CD4-positive, alpha-beta T cell (primary cell): ENCODE results near the gene EHF. TPM values are rescaled to one million over a fixed set of nuclear protein-coding genes. Genes with fewer than 3 reads are reported as not detected.

ENCODE experiments used
- ATAC-seq: fragments of 200-7000 bp; cut with Tn5 transposase; one replicate; pipeline ENCODE4 v1.10.0; 2022; ENCODE audit warnings: mild to moderate bottlenecking; ENCODE audit not compliant: poor library complexity
- CTCF ChIA-PET: fragments of 350-600 bp; sonication (Branson Sonifier 250); formaldehyde crosslinking; loops from one replicate; lab custom pipeline; 2021; ENCODE audit warnings: antibody characterized with exemption, inconsistent platforms; lab: Charles Lee
- POLR2A ChIA-PET: fragments of 350-600 bp; sonication (Branson Sonifier 250); formaldehyde crosslinking; loops from one replicate; lab custom pipeline; 2021; ENCODE audit warnings: antibody characterized with exemption, inconsistent platforms; lab: Charles Lee
- DNase-seq, 14 experiments: peaks; one replicate each; pipeline ENCODE4 v3.0.0-alpha.2; 2013 to 2020; ENCODE audit warnings: mixed read lengths in 2 of 14
- H3K27ac ChIP-seq, 2 donors: one replicate each; pipeline versions ENCODE4 v1.5.1 to v1.7.0; 2013; ENCODE audit warnings: low read length in 2 of 2, low read depth in 1 of 2, mild to moderate bottlenecking in 1 of 2
- H3K27me3 ChIP-seq, 2 experiments: 1 replicate in 1 of 2; 2 replicates in 1 of 2; pipeline versions ENCODE4 v1.6.1 to v1.7.0; 2013; ENCODE audit warnings: low read length in 2 of 2, control low read depth in 1 of 2, mild to moderate bottlenecking in 1 of 2, moderate library complexity in 1 of 2; ENCODE audit not compliant: insufficient read depth in 2 of 2, control insufficient read depth in 1 of 2
- H3K36me3 ChIP-seq: one replicate; pipeline ENCODE4 v1.6.1; 2013; ENCODE audit warnings: low read length, control low read depth; ENCODE audit not compliant: insufficient read depth
- H3K4me1 ChIP-seq: one replicate; pipeline ENCODE4 v1.6.1; 2013; ENCODE audit warnings: low read length, control low read depth; ENCODE audit not compliant: insufficient read depth
- H3K4me3 ChIP-seq: one replicate; pipeline ENCODE4 v1.5.1; 2013; ENCODE audit warnings: mild to moderate bottlenecking, low read length, moderate library complexity
- H3K9me3 ChIP-seq, 2 experiments: 1 replicate in 1 of 2; 2 replicates in 1 of 2; pipeline versions ENCODE4 v1.6.1 to v1.7.0; 2013; ENCODE audit warnings: low read length in 2 of 2, mild to moderate bottlenecking in 2 of 2, control low read depth in 1 of 2, moderate library complexity in 1 of 2; ENCODE audit not compliant: control insufficient read depth in 1 of 2, insufficient read depth in 1 of 2
- H3K27ac Mint-ChIP-seq: one replicate; pipeline ENCODE4 v1.8.0; 2020; ENCODE audit warnings: mixed read lengths
- H3K27me3 Mint-ChIP-seq: one replicate; pipeline ENCODE4 v1.8.0; 2021; ENCODE audit warnings: mixed read lengths
- H3K36me3 Mint-ChIP-seq: one replicate; pipeline ENCODE4 v1.8.0; 2021; ENCODE audit warnings: low read depth, mixed read lengths
- H3K4me1 Mint-ChIP-seq: one replicate; pipeline ENCODE4 v1.8.0; 2021; ENCODE audit warnings: low read depth, mixed read lengths
- H3K4me3 Mint-ChIP-seq: one replicate; pipeline ENCODE4 v1.8.0; 2020; ENCODE audit warnings: mild to moderate bottlenecking, mixed read lengths
- H3K9me3 Mint-ChIP-seq: one replicate; pipeline ENCODE4 v1.8.0; 2020; ENCODE audit warnings: mixed read lengths
- CTCF ChIP-seq: fragments of 200-600 bp; IDR thresholded peaks from one replicate; pipeline ENCODE4 v1.8.0; 2022; ENCODE audit warnings: antibody characterized with exemption, mild to moderate bottlenecking
- intact Hi-C, 2 experiments: fragments of 100-400 bp; cut with DNase I in 1 of 2; cut with micrococcal nuclease in 1 of 2; formaldehyde crosslinking; loops; one replicate each; pipeline versions ENCODE4 v1.15.1 to v1.9.0; 2023 to 2025; cut with DNase I, micrococcal nuclease
- total RNA-seq, 174 experiments: library from RNA in 2 of 174; stranded (reverse) in 2 of 174; gene quantifications; one replicate each; pipeline ENCODE4 v1.2.3 and lab custom pipeline; 2021 to 2026

EHF gene
- total RNA-seq, 2 experiments from 2014 or later = not detected

- intact Hi-C loops = loop anchor here (2.0 to 10.0 kb wide), 3 partner anchors 305 to 827 kb away; no protein-coding TSS in a partner anchor
- CTCF ChIA-PET = interaction anchor here (1.0 kb wide), 1 partner anchor 13 kb away, joined by 3 read pairs; no protein-coding TSS in a partner anchor
- H3K27ac ChIP-seq = no peak overlapping the region
- no peaks in the 10 kb centered on the region for H3K9me3 Mint-ChIP-seq
- ATAC-seq = no peak
- no peaks in the 10 kb centered on the region for H3K9me3 ChIP-seq
- no peaks in the 10 kb centered on the region for H3K36me3 ChIP-seq
- H3K36me3 Mint-ChIP-seq = no peaks in the 10 kb centered on the region
- no peak overlapping the region for H3K4me3 Mint-ChIP-seq
- H3K4me3 ChIP-seq = no peak overlapping the region
- POLR2A ChIA-PET = no interaction called here
- H3K4me1 Mint-ChIP-seq = no peaks in the 10 kb centered on the region
- no peaks in the 10 kb centered on the region for H3K4me1 ChIP-seq
- H3K27ac Mint-ChIP-seq = no peak overlapping the region
- DNase-seq = no peak
- no peak for TF ChIP-seq CTCF
- peaks cover 0 to 3% of the 10 kb centered on the region in 2 experiments for H3K27me3 ChIP-seq
- H3K27me3 Mint-ChIP-seq = peaks cover 34% of the 10 kb centered on the region
These were observed 35.6 kb upstream of the EHF start for GRCh38 chr11:34585304-34585734.

DNA sequence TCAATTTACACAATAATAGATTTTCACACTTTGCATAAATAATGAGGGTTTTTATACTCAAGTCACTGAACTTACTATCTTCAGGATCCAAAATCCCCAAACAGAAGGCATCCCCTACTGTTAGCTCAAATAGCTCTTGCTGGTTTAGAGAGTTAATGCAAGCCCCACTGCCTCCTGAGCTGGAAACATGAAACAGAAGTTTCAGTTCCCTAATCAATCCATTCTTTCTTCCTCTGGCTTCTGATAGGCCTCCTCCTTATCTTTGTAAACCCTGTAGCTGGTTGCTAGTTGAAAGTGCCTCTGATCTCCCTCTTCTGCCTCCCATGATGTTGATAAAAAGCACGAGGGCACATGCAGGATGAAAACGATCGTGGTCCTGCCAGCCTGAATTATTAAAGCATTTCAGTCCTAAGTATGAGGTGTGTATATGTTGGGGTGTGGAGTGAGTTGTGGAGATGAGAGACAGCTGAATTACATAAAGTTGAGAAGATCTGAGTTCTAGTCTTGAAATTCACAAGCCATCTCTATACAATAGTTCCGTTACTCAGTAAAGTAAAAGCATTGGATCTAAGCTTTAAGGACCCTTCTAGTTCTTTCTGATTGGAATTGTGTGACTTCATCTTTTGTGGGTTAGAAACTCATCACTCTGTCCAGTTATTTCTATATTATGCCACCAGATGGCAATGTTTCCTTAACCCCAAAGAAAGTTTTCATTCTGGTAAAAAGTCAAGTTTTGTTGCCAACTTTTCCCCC is 35.0 kb upstream of the EHF start:
- Histone ChIP-seq H3K4me3 (no peak overlapping the region), H3K27me3 (peaks cover 0 to 3% of the 10 kb centered on the region in 2 experiments), H3K27ac (no peak overlapping the region), H3K4me1 (no peaks in the 10 kb centered on the region), H3K36me3 (no peaks in the 10 kb centered on the region), H3K9me3 (no peaks in the 10 kb centered on the region)
- peaks cover 28% of the 10 kb centered on the region for H3K27me3 Mint-ChIP-seq
- CTCF ChIA-PET = interaction anchor here (1.0 kb wide), 2 partner anchors 13 to 314 kb away, joined by 3 read pairs; no protein-coding TSS in a partner anchor
- TF ChIP-seq CTCF = peak; percentile 71
- no peaks in the 10 kb centered on the region for H3K4me1 Mint-ChIP-seq
- peak in 3 of 14 experiments; percentile 43 to 60 (median 59) for DNase-seq
- no peak overlapping the region for H3K27ac Mint-ChIP-seq
- intact Hi-C loops = loop anchor here (1.0 to 10.0 kb wide), 7 partner anchors 305 to 899 kb away; no protein-coding TSS in a partner anchor
- peak; percentile 37 for ATAC-seq
- H3K9me3 Mint-ChIP-seq = no peaks in the 10 kb centered on the region
- POLR2A ChIA-PET = no interaction called here
- H3K4me3 Mint-ChIP-seq = no peak overlapping the region
- H3K36me3 Mint-ChIP-seq = no peaks in the 10 kb centered on the region

GRCh38 chr11:34586488-34587281 is 34.2 kb upstream of the EHF start:
- Mint-ChIP-seq H3K4me1 (no peaks in the 10 kb centered on the region), H3K36me3 (no peaks in the 10 kb centered on the region), H3K9me3 (no peaks in the 10 kb centered on the region), H3K4me3 (no peak overlapping the region), H3K27ac (no peak overlapping the region), H3K27me3 (peaks cover 21% of the 10 kb centered on the region)
- DNase-seq = no peak
- H3K4me1 ChIP-seq = no peaks in the 10 kb centered on the region
- ChIA-PET CTCF (interaction anchor here (1.0 kb wide), 2 partner anchors 14 to 314 kb away, joined by 3 read pairs; no protein-coding TSS in a partner anchor), POLR2A (no interaction called here)
- H3K27me3 ChIP-seq = peaks cover 0 to 3% of the 10 kb centered on the region in 2 experiments
- ATAC-seq = no peak
- intact Hi-C loops = loop anchor here (1.0 to 10.0 kb wide), 6 partner anchors 305 to 899 kb away; no protein-coding TSS in a partner anchor
- H3K9me3 ChIP-seq = no peaks in the 10 kb centered on the region
- no peaks in the 10 kb centered on the region for H3K36me3 ChIP-seq
- H3K4me3 ChIP-seq = no peak overlapping the region
- no peak for TF ChIP-seq CTCF
- no peak overlapping the region for H3K27ac ChIP-seq
